HG03066 (cell line): ENCODE data around the gene SP9.
"Not testable (repeated sequence)": the region's sequence is repeated elsewhere in the genome, so short reads cannot be mapped to it uniquely, and the experiment has no call there.

ENCODE experiments used
- ATAC-seq: cut with Tn5 transposase; IDR thresholded peaks from one replicate; pipeline ENCODE4 v1.9.1; 2021; ENCODE audit warnings: low read depth; ENCODE audit not compliant: unreplicated experiment

Gene SP9

DNA sequence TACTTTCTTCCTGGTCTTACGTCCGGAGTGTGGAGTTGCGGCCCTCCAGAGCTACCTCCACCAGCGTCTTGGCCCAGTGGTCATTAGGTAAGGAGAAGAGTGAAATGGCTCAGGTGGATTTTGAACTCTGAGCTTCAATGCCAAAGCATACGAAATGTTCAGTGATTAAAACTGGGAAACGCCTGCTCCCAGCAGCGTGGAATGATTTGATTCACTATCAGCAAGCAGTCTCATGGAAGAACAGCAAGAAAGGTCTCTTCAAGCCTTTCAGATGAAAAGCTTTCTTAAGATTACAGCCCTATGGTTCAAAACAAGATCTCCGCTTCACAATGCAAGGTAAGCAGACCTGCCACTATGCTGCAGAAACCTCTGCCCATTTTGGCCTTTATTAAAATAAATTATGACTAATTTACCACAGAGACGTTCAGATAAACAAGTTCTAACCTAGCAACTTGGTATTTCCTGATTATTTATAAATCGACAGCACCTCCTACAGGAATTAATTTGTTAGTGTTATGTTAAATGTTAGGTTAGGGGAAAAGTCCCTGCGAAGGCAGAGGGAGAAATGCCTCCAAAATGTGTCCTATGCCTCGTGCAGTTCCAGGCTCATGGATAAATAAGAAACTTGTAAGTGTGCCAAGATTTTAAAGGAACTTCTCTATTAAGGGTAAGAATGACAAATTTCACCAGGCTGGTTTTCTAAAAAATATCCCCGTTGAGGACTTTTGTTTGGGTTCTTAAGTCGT is 10.1 kb downstream of the SP9 start:
- ATAC-seq: no peak

DNA sequence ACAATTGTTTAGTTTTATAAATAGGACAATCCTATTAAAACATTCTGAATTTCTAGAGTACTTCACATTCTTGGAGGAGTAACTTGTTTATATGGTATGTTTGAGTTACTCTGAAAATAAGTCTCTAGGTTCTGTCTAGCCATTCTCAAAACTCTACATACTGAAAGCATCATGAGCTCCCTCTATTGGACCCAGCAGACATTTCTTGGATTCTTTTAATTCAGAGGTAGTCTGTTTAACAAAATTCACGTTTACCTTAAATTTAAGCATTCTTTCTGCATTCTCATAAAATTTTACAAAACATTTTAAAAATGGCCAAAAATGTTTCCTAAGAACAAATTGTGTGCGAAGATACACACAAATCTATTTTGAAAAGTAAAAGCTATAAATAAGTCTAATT is 15.3 kb downstream of the SP9 start:
- no peak for ATAC-seq

DNA sequence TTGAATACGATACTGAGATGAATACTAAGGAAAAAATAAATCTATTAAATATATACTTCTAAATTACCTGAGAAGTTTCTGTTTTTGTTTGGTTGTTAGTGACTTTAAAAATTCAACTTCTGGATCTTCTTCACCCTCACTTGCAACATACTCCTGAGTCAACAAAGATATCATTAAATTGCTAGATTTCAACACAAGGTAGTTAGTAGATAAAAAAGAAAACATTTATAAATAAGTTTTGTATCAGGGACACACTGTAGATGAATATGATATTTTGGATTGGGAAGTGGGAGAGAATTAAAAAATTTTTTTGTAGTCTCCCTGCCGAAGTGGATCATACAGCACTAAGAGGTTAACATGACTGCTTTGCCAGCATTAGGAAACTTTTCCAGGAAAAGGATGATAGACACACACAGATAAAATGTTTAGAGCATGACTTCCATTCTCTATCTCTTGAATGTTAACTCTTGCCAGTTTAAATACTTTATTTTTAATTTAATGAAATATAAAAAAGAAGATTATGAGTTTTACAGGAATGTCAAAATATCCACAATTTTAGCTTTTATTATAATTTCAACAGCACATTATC is 15.9 kb downstream of the SP9 start:
- no peak for ATAC-seq

DNA sequence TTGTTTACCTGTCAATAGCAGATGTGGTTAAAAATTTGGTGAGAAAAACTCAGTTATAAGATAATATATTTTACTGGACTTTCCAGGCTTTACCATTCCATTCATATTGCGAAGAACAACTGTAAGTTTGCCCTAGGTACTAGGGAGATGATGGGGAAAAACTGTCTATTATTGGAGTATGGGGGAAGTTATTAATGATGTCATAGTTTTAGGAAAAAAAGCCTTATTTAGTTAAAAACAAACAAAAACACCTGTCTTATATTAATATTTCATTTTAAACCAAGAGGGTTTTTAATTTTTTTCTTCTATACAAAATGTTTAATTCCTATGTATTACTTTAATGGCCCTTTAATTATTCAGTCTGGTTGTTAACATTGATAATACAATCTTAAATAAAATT is 18.2 kb downstream of the SP9 start:
- ATAC-seq: no peak

DNA sequence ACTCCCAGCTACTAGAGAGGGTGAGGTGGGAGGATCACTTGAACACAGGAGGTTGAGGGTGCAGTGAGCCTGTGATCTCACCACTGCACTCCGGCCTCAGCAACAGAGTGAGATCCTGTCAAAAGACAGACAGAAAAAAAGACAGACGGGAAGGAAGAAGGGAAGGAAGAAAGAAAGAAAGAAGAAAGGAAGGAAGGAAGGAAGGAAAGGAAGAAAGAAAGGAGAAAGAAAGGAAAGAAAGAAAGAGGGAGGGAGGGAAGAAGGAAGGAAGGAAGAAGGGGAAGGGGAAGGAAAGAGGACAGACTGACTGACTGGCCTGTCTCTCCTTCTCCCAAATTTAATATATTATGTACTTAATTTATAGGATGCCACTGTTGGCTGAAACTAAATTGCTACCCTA is 21.6 kb downstream of the SP9 start:
- no peak for ATAC-seq

DNA sequence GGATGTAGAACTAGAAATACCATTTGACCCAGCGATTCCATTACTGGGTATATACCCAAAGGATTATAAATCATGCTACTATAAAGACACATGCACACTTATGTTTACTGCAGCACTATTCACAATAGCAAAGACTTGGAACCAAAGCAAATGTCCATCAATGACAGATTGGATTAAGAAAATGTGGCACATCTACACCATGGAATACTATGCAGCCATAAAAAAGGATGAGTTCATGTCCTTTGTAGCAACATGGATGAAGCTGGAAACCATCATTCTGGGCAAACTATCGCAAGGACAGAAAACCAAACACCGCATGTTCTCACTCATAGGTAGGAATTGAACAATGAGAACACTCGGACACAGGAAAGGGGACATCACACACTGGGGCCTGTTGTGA is 24.9 kb downstream of the SP9 start:
- not testable (repeated sequence) for ATAC-seq

DNA sequence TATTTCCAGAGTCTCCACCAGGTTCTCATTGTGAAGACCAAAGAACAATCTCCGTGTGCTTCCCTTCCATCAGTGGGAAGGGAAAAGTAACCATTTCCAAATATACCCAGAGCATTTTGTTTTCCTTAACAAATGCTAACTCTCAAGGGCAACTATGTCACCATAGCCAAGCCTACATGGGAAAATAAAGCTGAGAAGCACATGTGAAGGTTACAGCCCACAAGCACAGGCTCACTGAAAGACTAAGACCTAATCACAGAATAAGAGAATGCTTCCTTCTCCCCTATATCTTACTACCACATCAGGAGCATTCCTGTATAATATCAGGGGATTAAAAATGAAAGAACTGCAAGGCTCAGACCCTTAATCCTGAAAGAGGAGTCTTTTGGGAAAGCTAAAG is 28.2 kb downstream of the SP9 start:
- ATAC-seq: no peak

DNA sequence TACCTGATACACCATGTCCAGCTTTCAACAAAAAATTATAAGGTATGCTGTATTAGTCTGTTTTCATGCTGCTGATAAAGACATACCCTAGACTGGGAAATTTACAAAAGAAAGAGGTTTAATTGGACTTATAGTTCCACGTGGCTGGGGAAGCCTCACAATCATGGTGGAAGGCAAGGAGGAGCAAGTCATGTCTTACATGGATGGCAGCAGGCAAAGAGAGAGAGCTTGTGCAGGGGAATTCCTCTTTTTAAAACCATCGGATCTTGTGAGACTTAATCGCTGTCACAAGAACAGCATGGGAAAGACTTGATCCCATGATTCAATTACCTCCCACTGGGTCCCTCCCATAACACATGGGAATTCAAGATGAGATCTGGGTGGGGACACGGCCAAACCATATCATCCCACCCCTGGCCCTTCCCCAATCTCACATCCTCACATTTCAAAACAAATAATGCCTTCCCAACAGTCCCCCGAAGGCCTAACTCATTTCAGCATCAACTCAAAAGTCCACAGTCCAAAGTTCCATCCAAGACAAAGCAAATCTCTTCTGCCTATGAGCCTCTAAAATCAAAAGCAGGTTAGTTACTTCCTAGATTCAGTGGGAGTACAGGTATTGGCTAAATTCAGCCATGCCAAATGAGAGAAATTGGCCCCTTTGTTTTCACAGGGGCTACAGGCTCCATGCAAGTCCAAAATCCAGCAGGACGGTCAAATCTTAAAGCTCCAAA is 28.9 kb downstream of the SP9 start:
- ATAC-seq: not testable (repeated sequence)

DNA sequence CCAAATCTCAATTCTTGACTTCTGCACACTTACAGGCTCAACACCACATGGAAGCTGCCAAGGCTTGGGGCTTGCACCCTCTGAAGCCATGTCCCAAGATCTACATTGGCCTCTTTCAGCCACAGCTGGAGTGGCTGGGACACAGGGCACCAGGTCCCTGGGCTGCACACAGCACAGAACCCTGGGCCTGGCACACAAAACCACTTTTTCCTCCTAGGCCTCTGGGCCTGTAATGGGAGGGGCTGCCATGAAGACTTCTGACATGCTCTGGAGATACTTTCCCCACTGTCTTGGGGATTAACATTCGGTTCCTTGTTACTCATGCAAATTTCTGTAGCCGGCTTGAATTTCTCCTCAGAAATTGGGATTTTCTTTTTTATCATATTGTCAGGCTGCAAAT is 29.9 kb downstream of the SP9 start:
- no peak for ATAC-seq

DNA sequence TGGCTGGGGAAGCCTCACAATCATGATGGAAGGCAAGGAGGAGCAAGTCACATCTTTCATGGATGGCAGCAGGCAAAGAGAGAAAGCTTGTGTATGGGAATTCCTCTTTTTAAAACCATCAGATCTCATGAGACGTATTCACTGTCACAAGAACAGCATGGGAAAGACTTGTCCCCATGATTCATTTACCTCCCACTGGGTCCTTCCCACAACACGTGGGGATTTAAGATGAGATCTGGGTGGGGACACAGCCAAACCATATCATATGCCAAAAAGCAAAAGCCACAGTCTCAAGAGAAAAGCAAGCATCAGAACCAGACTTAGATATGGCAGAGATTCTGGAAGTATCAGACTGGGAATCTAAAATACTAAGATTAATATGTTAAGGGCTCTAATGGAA is 30.8 kb downstream of the SP9 start:
- no peak for ATAC-seq

DNA sequence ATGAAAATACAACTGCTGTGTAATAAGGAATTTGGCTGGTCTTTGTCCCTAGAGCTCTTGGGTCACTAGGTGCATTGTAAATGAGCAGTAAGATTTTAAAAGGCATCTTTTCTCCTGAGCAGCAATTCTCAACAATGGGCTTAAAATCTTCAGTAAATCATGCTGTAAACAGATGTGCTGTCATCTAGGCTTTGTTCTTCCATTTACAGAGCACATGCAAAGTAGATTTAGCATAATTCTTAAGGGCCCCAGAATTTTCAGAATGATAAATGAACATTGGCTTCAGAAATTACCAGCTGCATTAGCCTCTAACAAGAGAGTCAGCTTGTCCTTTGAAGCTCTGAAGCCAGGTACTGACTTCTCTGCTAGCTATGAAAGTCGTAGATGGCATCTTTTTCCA is 33.9 kb downstream of the SP9 start:
- ATAC-seq: no peak

DNA sequence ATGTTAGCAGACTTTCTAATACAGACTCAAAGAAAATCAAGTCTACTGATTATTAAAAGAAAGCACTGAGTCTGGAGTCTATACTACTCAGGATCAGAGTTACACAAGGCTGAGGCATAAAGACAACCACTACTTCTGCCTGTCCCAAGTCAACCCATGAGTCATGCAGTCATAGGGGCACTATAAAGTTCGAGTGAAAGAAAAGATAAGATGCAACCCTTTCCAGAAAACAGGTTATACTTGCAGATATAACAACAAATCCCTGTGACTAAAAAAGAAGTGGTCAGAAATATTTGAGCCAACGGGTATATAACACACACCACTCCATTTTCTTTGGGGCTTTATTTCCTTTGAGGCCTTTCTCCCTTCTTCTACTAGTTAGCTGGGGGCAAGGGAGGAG is 42.2 kb downstream of the SP9 start:
- ATAC-seq: no peak

DNA sequence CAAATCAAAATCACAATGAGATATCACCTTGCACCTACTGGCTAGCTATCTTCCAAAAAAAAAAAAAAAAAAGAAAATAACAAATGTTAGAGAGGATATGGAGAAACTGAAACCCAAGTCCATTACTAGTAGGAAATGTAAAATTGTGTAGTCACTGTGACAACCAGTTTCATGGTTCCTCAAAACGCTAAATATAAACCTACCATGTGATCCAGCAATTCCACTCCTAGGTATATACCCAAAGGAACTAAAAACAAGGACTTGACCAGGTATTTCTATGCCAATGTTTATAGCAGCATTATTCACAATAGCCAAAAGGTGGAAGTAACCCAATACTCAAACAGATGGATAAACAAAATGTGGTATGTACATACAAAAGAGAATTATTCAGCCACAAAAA is 49.0 kb downstream of the SP9 start:
- ATAC-seq: no peak

DNA sequence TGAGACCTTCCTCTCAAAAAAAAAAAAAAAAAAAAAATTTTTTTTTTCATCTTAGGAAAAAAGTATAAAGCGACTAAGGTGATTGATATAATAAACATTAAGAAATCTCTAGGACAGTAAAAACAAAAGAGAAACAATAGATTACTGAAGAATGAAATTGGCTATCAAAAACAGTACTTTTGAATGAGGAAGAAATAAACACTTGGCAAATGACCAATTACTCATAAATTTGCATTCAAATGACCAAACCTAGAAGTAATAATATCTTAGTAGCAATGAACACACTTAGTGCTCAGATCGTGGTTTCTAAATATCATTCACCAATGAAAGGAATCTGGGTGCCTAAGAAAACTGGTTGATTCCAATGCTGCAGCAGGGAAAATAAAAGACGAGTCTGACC is 50.4 kb downstream of the SP9 start:
- no peak for ATAC-seq
